ENCODE results near the gene HPSE2.

Gene HPSE2

GRCh38 chr10:98417481-98417959, 818.1 kb downstream of the HPSE2 start:
- no peaks in the 10 kb centered on the region for H3K27me3 ChIP-seq (ENCODE audit: control insufficient read depth, insufficient read depth, low read length)
- no peak overlapping the region for H3K4me3 ChIP-seq (ENCODE audit: low read depth, low read length)
- no peaks in the 10 kb centered on the region for H3K9me3 ChIP-seq (ENCODE audit: control insufficient read depth, low read length)
- no peak for TF ChIP-seq CTCF (IDR thresholded peaks at IDR 0.05)
- no peak overlapping the region for H3K9ac ChIP-seq
- no peak overlapping the region for H3K27ac ChIP-seq
- no peaks in the 10 kb centered on the region for H3K79me2 ChIP-seq
- H3K4me1 ChIP-seq = peaks cover 12% of the 10 kb centered on the region
- H3K4me2 ChIP-seq (ENCODE audit: low read length) = no peak overlapping the region
- no peaks in the 10 kb centered on the region for H3K36me3 ChIP-seq (ENCODE audit: control insufficient read depth, insufficient read depth, low read length)
- no peak overlapping the region for H2AFZ ChIP-seq

- Histone ChIP-seq H3K9ac (no peak overlapping the region), H3K27ac (no peak overlapping the region), H3K27me3 (ENCODE audit: control insufficient read depth, insufficient read depth, low read length) (no peaks in the 10 kb centered on the region), H3K79me2 (no peaks in the 10 kb centered on the region), H3K4me2 (ENCODE audit: low read length) (no peak overlapping the region), H3K9me3 (ENCODE audit: control insufficient read depth, low read length) (no peaks in the 10 kb centered on the region), H2AFZ (no peak overlapping the region), H3K36me3 (ENCODE audit: control insufficient read depth, insufficient read depth, low read length) (no peaks in the 10 kb centered on the region), H3K4me1 (peaks cover 14% of the 10 kb centered on the region), H3K4me3 (ENCODE audit: low read depth, low read length) (no peak overlapping the region)
- no peak for TF ChIP-seq CTCF (IDR thresholded peaks at IDR 0.05)
Measured at GRCh38 chr10:98416606-98417388, 818.9 kb downstream of the HPSE2 start.

- no peak overlapping the region for H2AFZ ChIP-seq
- no peak overlapping the region for H3K4me3 ChIP-seq (ENCODE audit: low read depth, low read length)
- no peak overlapping the region for H3K9ac ChIP-seq
- peaks cover 20% of the 10 kb centered on the region for H3K4me1 ChIP-seq
- no peaks in the 10 kb centered on the region for H3K27me3 ChIP-seq (ENCODE audit: control insufficient read depth, insufficient read depth, low read length)
- no peak for TF ChIP-seq CTCF (IDR thresholded peaks at IDR 0.05)
- H3K79me2 ChIP-seq = no peaks in the 10 kb centered on the region
- no peaks in the 10 kb centered on the region for H3K9me3 ChIP-seq (ENCODE audit: control insufficient read depth, low read length)
- no peak overlapping the region for H3K27ac ChIP-seq
- no peaks in the 10 kb centered on the region for H3K36me3 ChIP-seq (ENCODE audit: control insufficient read depth, insufficient read depth, low read length)
- H3K4me2 ChIP-seq (ENCODE audit: low read length) = no peak overlapping the region
Measured at GRCh38 chr10:98415731-98416119, 819.9 kb downstream of the HPSE2 start.

- peak within 1 kb of the TSS; percentile 25 for H3K27ac ChIP-seq
- no peaks in the 10 kb centered on the region for H3K36me3 ChIP-seq (ENCODE audit: control insufficient read depth, insufficient read depth, low read length)
- no peaks in the 10 kb centered on the region for H3K9me3 ChIP-seq (ENCODE audit: control insufficient read depth, low read length)
- H3K27me3 ChIP-seq (ENCODE audit: control insufficient read depth, insufficient read depth, low read length) = no peaks in the 10 kb centered on the region
- peak within 1 kb of the TSS; percentile 45 for H3K4me2 ChIP-seq (ENCODE audit: low read length)
- H3K4me3 ChIP-seq (ENCODE audit: low read depth, low read length) = peak within 1 kb of the TSS; percentile 36
- H3K4me1 ChIP-seq = peaks cover 20% of the 10 kb centered on the region
- no peak within 1 kb of the TSS for H3K9ac ChIP-seq
- peak within 1 kb of the TSS; percentile 91 for H2AFZ ChIP-seq
- no peaks in the 10 kb centered on the region for H3K79me2 ChIP-seq
- TF ChIP-seq CTCF (IDR thresholded peaks at IDR 0.05) = no peak
Measured at GRCh38 chr10:98414932-98415730, 820.5 kb downstream of the HPSE2 start, which contains the start of gene PYROXD2. Gene PYROXD2, minus strand, starts transcription at chr10:98415182. Its CDS starts 47 bp downstream, at chr10:98415135.

Measured in parathyroid adenoma (tissue), 2 donors.